IMR-90 (cell line): ENCODE measurements around the gene ULBP2. TPM values are rescaled to one million over a fixed set of nuclear protein-coding genes. Genes with fewer than 3 reads are reported as not detected.

ENCODE experiments used
- ATAC-seq: fragments of 200-7000 bp; cut with Tn5 transposase; 2 replicates; pipeline ENCODE4 v1.9.1; 2020; ENCODE audit warnings: low read depth, mild to moderate bottlenecking, moderate library complexity
- Bru-seq: library from RNA; stranded (reverse); fragments of 400-500 nt; gene quantifications from one replicate; lab custom pipeline; 2021; lab: Mats Ljungman, UMichigan
- BruChase-seq, 2 experiments: library from RNA; stranded (reverse); fragments of 400-500 nt; gene quantifications; one replicate each; lab custom pipeline; 2021; lab: Mats Ljungman, UMichigan
- BruUV-seq: library from RNA; stranded (reverse); fragments of 400-500 nt; replicated peaks from 2 replicates; lab custom pipeline; 2021; lab: Mats Ljungman, UMichigan
- CTCF ChIA-PET: fragments of 300-600 bp; formaldehyde crosslinking; extraction: SDS; loops from one replicate; lab custom pipeline; 2021; ENCODE audit warnings: antibody characterized with exemption; lab: Yijun Ruan, JAX
- POLR2A ChIA-PET: fragments of 300-600 bp; sonication (Branson Sonifier 250); formaldehyde crosslinking; loops from one replicate; lab custom pipeline; 2022; ENCODE audit warnings: antibody characterized with exemption; ENCODE audit not compliant: unreplicated experiment; lab: Charles Lee
- DNase-seq: peaks from one replicate; pipeline ENCODE4 v3.0.0; 2013
- H2AFZ ChIP-seq: replicated peaks from 2 replicates; pipeline ENCODE3; 2013; ENCODE audit warnings: low read length, mild to moderate bottlenecking; ENCODE audit not compliant: poor library complexity
- H2AK5ac ChIP-seq: 2 replicates; pipeline ENCODE4 v1.6.1; 2013; ENCODE audit warnings: low read depth, low read length, inconsistent platforms
- H2AK9ac ChIP-seq: replicated peaks from 2 replicates; pipeline ENCODE3; 2013; ENCODE audit warnings: mild to moderate bottlenecking, low read depth, low read length, moderate library complexity; ENCODE audit not compliant: poor library complexity
- H2BK120ac ChIP-seq: 2 replicates; pipeline ENCODE4 v1.6.1; 2013; ENCODE audit warnings: low read depth, low read length, inconsistent platforms
- H2BK15ac ChIP-seq: 3 replicates; pipeline ENCODE4 v1.6.1; 2013; ENCODE audit warnings: low read depth, low read length, inconsistent platforms
- H2BK20ac ChIP-seq: 2 replicates; pipeline ENCODE4 v1.6.1; 2013; ENCODE audit warnings: low read depth, mild to moderate bottlenecking, inconsistent platforms, low read length, moderate library complexity
- H2BK5ac ChIP-seq: 2 replicates; pipeline ENCODE4 v1.6.1; 2013; ENCODE audit warnings: mild to moderate bottlenecking, low read depth, low read length, inconsistent platforms; ENCODE audit not compliant: poor library complexity, severe bottlenecking
- H3K14ac ChIP-seq: replicated peaks from 2 replicates; pipeline ENCODE4 v1.6.1; 2013; ENCODE audit warnings: low read depth, low read length, inconsistent platforms
- H3K18ac ChIP-seq: 2 replicates; pipeline ENCODE4 v1.6.1; 2013; ENCODE audit warnings: low read depth, low read length, control low read depth
- H3K23ac ChIP-seq: 2 replicates; pipeline ENCODE4 v1.6.1; 2013; ENCODE audit warnings: low read depth, low read length, inconsistent platforms
- H3K27ac ChIP-seq: 2 replicates; pipeline ENCODE4 v1.5.1; 2013; ENCODE audit warnings: mild to moderate bottlenecking, control low read depth, low read length; ENCODE audit not compliant: insufficient read depth
- H3K27me3 ChIP-seq: 2 replicates; pipeline ENCODE4 v1.6.1; 2013; ENCODE audit warnings: low read length; ENCODE audit not compliant: control insufficient read depth, insufficient read depth
- H3K36me3 ChIP-seq: 2 replicates; pipeline ENCODE4 v1.6.1; 2013; ENCODE audit warnings: low read length, mixed read lengths; ENCODE audit not compliant: control insufficient read depth, insufficient read depth
- H3K4ac ChIP-seq: 2 replicates; pipeline ENCODE4 v1.6.1; 2013; ENCODE audit warnings: low read depth, low read length, inconsistent platforms
- H3K4me1 ChIP-seq: 2 replicates; pipeline ENCODE4 v1.6.1; 2013; ENCODE audit warnings: low read length, mixed read lengths; ENCODE audit not compliant: control insufficient read depth, insufficient read depth
- H3K4me2 ChIP-seq: 2 replicates; pipeline ENCODE4 v1.6.1; 2013; ENCODE audit warnings: low read depth, mild to moderate bottlenecking, control low read depth, low read length, moderate library complexity
- H3K4me3 ChIP-seq: 2 replicates; pipeline ENCODE4 v1.5.1; 2013; ENCODE audit warnings: low read depth, mild to moderate bottlenecking, control low read depth, low read length, moderate library complexity; ENCODE audit not compliant: insufficient read depth
- H3K56ac ChIP-seq: 2 replicates; pipeline ENCODE4 v1.6.1; 2013; ENCODE audit warnings: low read length, inconsistent platforms; ENCODE audit not compliant: insufficient read depth; ENCODE audit errors: extremely low read depth
- H3K79me1 ChIP-seq, 2 experiments: 2 replicates each; pipeline ENCODE4 v1.6.1; 2013; ENCODE audit warnings: low read length in 2 of 2, inconsistent platforms in 1 of 2, low read depth in 1 of 2
- H3K9ac ChIP-seq: 2 replicates; pipeline ENCODE4 v1.6.1; 2013; ENCODE audit warnings: low read depth, low read length, control low read depth
- H3K9me1 ChIP-seq: 2 replicates; pipeline ENCODE4 v1.6.1; 2013; ENCODE audit warnings: low read length, inconsistent platforms; ENCODE audit not compliant: insufficient read depth
- H3K9me3 ChIP-seq: 2 replicates; pipeline ENCODE4 v1.6.1; 2013; ENCODE audit warnings: low read length; ENCODE audit not compliant: control insufficient read depth, insufficient read depth
- H4K20me1 ChIP-seq: 2 replicates; pipeline ENCODE4 v1.6.1; 2013; ENCODE audit warnings: low read length, inconsistent platforms; ENCODE audit not compliant: insufficient read depth
- H4K5ac ChIP-seq: 2 replicates; pipeline ENCODE4 v1.6.1; 2013; ENCODE audit warnings: mild to moderate bottlenecking, low read depth, low read length, control low read depth
- H4K8ac ChIP-seq, 2 experiments: 2 replicates each; pipeline ENCODE4 v1.6.1; 2013; ENCODE audit warnings: low read depth in 2 of 2, low read length in 2 of 2, control low read depth in 1 of 2, inconsistent platforms in 1 of 2
- H4K91ac ChIP-seq: 2 replicates; pipeline ENCODE4 v1.6.1; 2013; ENCODE audit warnings: low read depth, low read length, inconsistent platforms; ENCODE audit not compliant: insufficient read depth
- CHD1 ChIP-seq: IDR thresholded peaks from 2 replicates; pipeline ENCODE4 v1.6.1; 2012; ENCODE audit warnings: low read depth, low read length, improper control_type of control experiment
- FOS ChIP-seq: fragments of 150-350 bp; IDR thresholded peaks from 2 replicates; pipeline ENCODE4 v1.6.1; 2016; ENCODE audit warnings: low read depth, low read length
- POLR2A ChIP-seq: IDR thresholded peaks from 2 replicates; pipeline ENCODE4 v1.6.1; 2012; ENCODE audit warnings: mild to moderate bottlenecking, low read depth, low read length
- RFX5 ChIP-seq: IDR thresholded peaks from 2 replicates; pipeline ENCODE4 v1.8.0; 2012; ENCODE audit warnings: low read depth, mild to moderate bottlenecking, low read length, moderate library complexity
- WGBS, 2 experiments: methylation state at CpG; one replicate each; pipeline versions ENCODE4 v1.1.5 to v1.1.7; 2013; ENCODE audit warnings: missing lambda C conversion rate in 2 of 2; ENCODE audit not compliant: insufficient read length in 1 of 2; ENCODE audit errors: extremely low coverage in 2 of 2; 5-methylcytosine and 5-hydroxymethylcytosine counted together
- dilution Hi-C: fragments of 300-500 bp; cut with HindIII; formaldehyde crosslinking; loops from one replicate; pipeline ENCODE4 v1.14.3; 2018; ENCODE audit warnings: low sequenced_read_pairs; ENCODE audit not compliant: unreplicated experiment
- in situ Hi-C: fragments of 300-500 bp; cut with MboI; formaldehyde crosslinking; loops from 3 replicates; pipeline ENCODE4 v1.14.3; 2019; ENCODE audit warnings: low sequenced_read_pairs, inconsistent platforms, mixed read lengths
- intact Hi-C: fragments of 100-400 bp; cut with micrococcal nuclease; formaldehyde crosslinking; loops from 2 replicates; pipeline ENCODE4 v1.10.0; 2022
- long read RNA-seq: library from polyadenylated mRNA; unstranded; transcript quantifications from one replicate; pipeline ENCODE4 v2.0.0, GENCODE V29; 2021; ENCODE audit not compliant: unreplicated experiment
- polyA plus RNA-seq, 3 experiments: library from polyadenylated mRNA; depleted of rRNA; stranded (reverse); fragments of >200 nt; gene quantifications; 2 replicates each; pipeline ENCODE4 v1.2.3, GENCODE V29; 2012; ENCODE audit warnings: low replicate concordance in 1 of 3
- total RNA-seq: library from RNA; depleted of rRNA; stranded (reverse); fragments of >200 nt; gene quantifications from 2 replicates; pipeline ENCODE4 v1.2.3, GENCODE V29; 2012; rRNA removed
- TF ChIP-seq, protein P1 (sequence below): fragments of 150-350 bp; IDR thresholded peaks from 2 replicates; pipeline ENCODE4 v1.6.1; 2017; ENCODE audit warnings: mild to moderate bottlenecking, antibody characterized with exemption, low read length, low read depth

Gene ULBP2, protein sequence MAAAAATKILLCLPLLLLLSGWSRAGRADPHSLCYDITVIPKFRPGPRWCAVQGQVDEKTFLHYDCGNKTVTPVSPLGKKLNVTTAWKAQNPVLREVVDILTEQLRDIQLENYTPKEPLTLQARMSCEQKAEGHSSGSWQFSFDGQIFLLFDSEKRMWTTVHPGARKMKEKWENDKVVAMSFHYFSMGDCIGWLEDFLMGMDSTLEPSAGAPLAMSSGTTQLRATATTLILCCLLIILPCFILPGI
- 7.2 and 7.9 TPM in 2 replicates for total RNA-seq
- polyA plus RNA-seq (2012; rRNA removed), result 16.2 and 17.0 TPM in 2 replicates
- polyA plus RNA-seq (2012; cell fraction: cytosol; rRNA removed), result 12.4 and 17.1 TPM in 2 replicates
- 6.0 and 6.8 TPM in 2 replicates for polyA plus RNA-seq (2012; cell fraction: nucleus; rRNA removed; ENCODE audit: low replicate concordance)
- Bru-seq, nascent RNA, result percentile 30 among the genes with signal in this experiment
- percentile 21 among the genes with signal in this experiment for BruChase-seq, experiment 1, labeled RNA remaining after a 6-hour chase
- percentile 24 among the genes with signal in this experiment for BruChase-seq, experiment 2, labeled RNA remaining after a 2-hour chase
- long read RNA-seq, transcript ULBP2-201 (5 exons, 1,349 nt), result major isoform, 13 of 16 reads
- long read RNA-seq, partial matches to known transcripts, result 2 of 16 reads
- long read RNA-seq, other reads (novel, unspliced or antisense), result 1 of 16 reads

DNA sequence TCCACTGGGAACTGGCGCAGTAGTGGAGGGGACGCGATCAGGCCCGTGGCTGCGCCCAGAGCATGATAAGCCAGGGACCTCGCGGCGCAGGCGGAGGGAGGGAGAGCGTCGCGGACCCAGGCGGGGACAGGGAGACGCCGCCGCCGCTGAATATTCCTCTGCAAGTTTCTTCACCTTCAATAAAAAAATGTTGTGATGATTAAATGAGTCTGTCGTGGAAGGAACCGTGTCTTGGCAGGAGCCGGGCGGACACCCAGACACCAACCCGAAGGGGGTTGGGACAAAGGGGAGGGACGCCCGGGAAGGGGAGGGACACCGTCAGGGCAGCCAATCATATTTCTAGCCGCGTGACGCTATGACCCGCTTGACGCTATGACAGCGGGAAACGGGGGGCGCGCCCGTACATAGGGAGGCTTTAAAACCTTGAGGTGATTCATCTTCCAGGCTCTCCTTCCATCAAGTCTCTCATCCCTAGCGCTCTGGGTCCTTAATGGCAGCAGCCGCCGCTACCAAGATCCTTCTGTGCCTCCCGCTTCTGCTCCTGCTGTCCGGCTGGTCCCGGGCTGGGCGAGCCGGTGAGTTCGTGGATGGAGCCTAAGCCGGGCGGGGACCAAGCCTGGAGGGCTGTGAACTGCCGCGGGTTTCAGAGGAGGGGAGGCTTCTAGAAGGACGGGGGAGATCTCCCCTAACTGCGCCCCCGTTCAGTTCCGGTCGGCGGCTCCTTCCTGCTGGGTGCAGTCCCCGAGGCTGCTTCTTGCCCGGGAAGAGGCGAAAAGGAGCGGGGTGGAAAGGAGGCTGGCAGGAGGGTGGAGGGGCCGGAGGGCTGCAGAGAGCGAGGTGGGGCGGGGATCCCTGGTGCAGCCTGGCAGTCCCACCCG, at the start of gene ULBP2:
Gene ULBP2 (plus strand): TSS at position 432 of the 878 bp plus-strand sequence. CDS start 59 bp downstream, at position 491.
- Histone ChIP-seq H3K79me1 (peaks cover 0 to 2% of the 10 kb centered on the region in 2 experiments; a peak in 1 of 4 replicates), H3K18ac (no peak within 1 kb of the TSS)

More for the DNA sequence above, at the start of gene ULBP2:
- Histone ChIP-seq H2BK20ac (no peak within 1 kb of the TSS), H2BK15ac (no peak within 1 kb of the TSS), H4K8ac (peak within 1 kb of the TSS; percentile 39 to 70; a peak in 2 of 4 replicates), H2BK120ac (no peak within 1 kb of the TSS), H2AK5ac (no peak within 1 kb of the TSS), H2BK5ac (peak within 1 kb of the TSS; percentile 9), H3K9ac (peak within 1 kb of the TSS; percentile 52), H3K23ac (peak within 1 kb of the TSS; percentile 40; the same call in 1 of the 2 replicates), H3K27ac (peak within 1 kb of the TSS; percentile 8; the same call in 1 of the 2 replicates), H3K36me3 (no peaks in the 10 kb centered on the region), H3K56ac (0 out of 2 replicates have a peak within 1 kb of the TSS, but pooled peaks have one; percentile 50), H3K9me3 (no peaks in the 10 kb centered on the region), H3K27me3 (peaks cover 34% of the 10 kb centered on the region), H4K91ac (no peak within 1 kb of the TSS), H3K4ac (peak within 1 kb of the TSS; percentile 58; the same call in 1 of the 2 replicates), H4K5ac (no peak within 1 kb of the TSS), H4K20me1 (no peaks in the 10 kb centered on the region), H3K4me3 (peak within 1 kb of the TSS; percentile 60), H3K4me2 (peak within 1 kb of the TSS; percentile 77), H3K9me1 (no peaks in the 10 kb centered on the region), H3K4me1 (peaks cover 4% of the 10 kb centered on the region; the same call in 1 of the 2 replicates), H2AK9ac (peak within 1 kb of the TSS; percentile 23), H2AFZ (peak within 1 kb of the TSS; percentile 98), H3K14ac (peak within 1 kb of the TSS; percentile 49; the same call in 1 of the 2 replicates)
- POLR2A ChIA-PET, result no interaction called here
- in situ Hi-C loops (loop anchor here (25.0 kb wide), 1 partner anchor 395 kb away; no protein-coding TSS in a partner anchor), intact Hi-C loops (no loop called here), dilution Hi-C loops (no loop called here)
- TF ChIP-seq, protein P1, sequence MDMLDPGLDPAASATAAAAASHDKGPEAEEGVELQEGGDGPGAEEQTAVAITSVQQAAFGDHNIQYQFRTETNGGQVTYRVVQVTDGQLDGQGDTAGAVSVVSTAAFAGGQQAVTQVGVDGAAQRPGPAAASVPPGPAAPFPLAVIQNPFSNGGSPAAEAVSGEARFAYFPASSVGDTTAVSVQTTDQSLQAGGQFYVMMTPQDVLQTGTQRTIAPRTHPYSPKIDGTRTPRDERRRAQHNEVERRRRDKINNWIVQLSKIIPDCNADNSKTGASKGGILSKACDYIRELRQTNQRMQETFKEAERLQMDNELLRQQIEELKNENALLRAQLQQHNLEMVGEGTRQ, result peak; percentile 55; the same call in 1 of the 2 replicates
- no peak for TF ChIP-seq RFX5
- no peak for TF ChIP-seq CHD1
- TF ChIP-seq POLR2A, result peak; percentile 83
- 0 out of 2 replicates have a peak, but pooled peaks have one; percentile 4 for TF ChIP-seq FOS
- ATAC-seq (peak; percentile 97), DNase-seq (peak; percentile 95)
- no TSS peak for BruUV-seq
- WGBS, 2 experiments, result 2% methylated on average over 10 of the region's 62 CpGs; no CpG with 5 or more reads in 1 of the 2 experiments
- CTCF ChIA-PET, result no interaction called here
